Neuron (in vitro differentiated cells): ENCODE data around the gene MAST4.

Experiments
- H2AFZ ChIP-seq: one replicate; pipeline ENCODE4 v1.6.1; 2013; ENCODE audit warnings: low read depth, mild to moderate bottlenecking, inconsistent platforms, low read length, moderate library complexity
- H3K27me3 ChIP-seq: one replicate; pipeline ENCODE4 v1.6.1; 2013; ENCODE audit warnings: low read length; ENCODE audit not compliant: insufficient read depth
- H3K36me3 ChIP-seq: one replicate; pipeline ENCODE4 v1.6.1; 2013; ENCODE audit warnings: low read length; ENCODE audit not compliant: insufficient read depth
- H3K4me1 ChIP-seq: one replicate; pipeline ENCODE4 v1.6.1; 2013; ENCODE audit warnings: low read length; ENCODE audit not compliant: insufficient read depth
- H3K4me3 ChIP-seq: 2 replicates; pipeline ENCODE4 v1.5.1; 2013; ENCODE audit warnings: mild to moderate bottlenecking, low read length, moderate library complexity
- H3K9me3 ChIP-seq: one replicate; pipeline ENCODE4 v1.6.1; 2013; ENCODE audit warnings: low read length

Gene MAST4

DNA sequence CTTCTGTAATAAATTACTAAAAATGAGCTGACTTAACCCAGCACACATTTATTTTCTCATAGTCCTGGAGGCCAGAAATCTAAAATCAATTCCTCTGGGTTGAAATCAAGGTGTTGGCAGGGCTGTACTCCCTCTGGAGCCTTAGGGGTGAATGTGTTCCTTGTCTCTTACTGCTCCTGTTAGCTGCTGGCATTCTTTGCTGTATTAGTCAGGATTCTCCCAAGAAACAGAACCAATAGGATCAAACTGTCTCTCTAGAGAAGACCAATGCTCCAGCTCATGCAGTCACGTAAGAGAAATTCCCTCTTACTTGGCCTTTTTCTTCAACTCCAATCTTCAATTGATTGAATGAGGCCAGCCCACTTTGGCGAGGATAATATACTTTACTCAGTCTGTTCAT, 615.7 kb downstream of the MAST4 start:
- H3K9me3 ChIP-seq: no peaks in the 10 kb centered on the region
- H3K4me1 ChIP-seq: no peaks in the 10 kb centered on the region
- H3K27me3 ChIP-seq: no peaks in the 10 kb centered on the region
- H3K36me3 ChIP-seq: no peaks in the 10 kb centered on the region
- H2AFZ ChIP-seq: no peak overlapping the region
- H3K4me3 ChIP-seq: no peak overlapping the region

DNA sequence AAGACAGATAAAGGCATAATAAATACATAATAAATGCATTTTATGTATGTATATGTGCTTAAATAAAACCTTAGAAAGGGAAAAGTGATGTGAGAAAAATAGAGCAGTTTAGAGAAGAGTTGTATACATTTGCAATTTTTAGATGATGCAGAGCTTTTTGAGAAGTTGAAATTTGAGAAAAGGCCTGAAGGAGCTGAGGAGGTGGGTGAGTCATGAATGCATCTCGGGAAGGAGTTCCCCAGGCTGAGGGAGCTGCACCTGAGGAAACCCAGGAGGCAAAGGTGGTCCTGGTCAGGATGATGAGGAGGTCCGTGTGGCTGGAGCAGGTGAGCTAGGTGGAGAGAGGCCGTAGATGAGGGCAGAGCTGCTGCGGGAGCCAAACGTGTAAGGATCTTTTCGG, 617.8 kb downstream of the MAST4 start:
- no peaks in the 10 kb centered on the region for H3K9me3 ChIP-seq

DNA sequence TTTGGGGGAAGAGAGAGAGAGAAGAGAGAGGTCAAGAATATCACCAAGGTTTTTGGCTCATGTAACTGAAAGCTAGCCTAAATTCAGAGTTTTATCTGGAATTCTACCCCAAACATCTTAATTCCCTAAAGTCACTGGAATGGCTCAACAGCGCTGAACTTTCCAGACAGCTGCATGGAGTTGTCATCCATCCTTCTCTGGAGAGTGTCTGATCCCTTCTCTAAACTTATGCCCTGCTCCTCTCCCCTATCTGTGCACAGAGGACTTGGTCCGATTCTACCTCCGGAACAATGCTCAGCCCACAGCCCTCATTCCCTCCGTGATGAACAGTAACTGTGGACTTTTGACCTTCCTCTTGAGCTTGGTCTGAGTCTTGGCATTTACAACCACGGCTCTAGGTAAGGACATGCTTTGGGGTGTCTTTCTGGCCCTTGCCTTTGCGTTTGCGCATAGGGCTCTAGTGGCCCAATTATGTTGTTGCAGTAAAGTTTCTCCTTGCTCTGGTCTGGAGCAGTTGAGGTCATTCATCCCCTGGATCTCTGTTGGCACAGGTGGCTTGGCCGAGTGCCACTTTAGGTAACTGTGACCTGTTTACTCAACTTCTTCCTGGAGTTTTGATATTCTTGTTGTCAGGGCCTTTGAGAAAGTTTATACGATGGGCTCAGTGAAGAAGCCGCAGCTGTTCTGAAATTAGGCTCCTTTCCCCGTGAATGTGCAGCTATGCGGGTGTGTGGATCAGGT, 618.7 kb downstream of the MAST4 start:
- H3K9me3 ChIP-seq: no peaks in the 10 kb centered on the region
- H3K4me3 ChIP-seq: no peak overlapping the region
- no peaks in the 10 kb centered on the region for H3K4me1 ChIP-seq
- no peaks in the 10 kb centered on the region for H3K36me3 ChIP-seq
- H3K27me3 ChIP-seq: no peaks in the 10 kb centered on the region
- H2AFZ ChIP-seq: no peak overlapping the region

More for the DNA sequence above, 617.8 kb downstream of the MAST4 start:
- H3K4me1 ChIP-seq: no peaks in the 10 kb centered on the region
- no peak overlapping the region for H2AFZ ChIP-seq
- H3K4me3 ChIP-seq: no peak overlapping the region
- H3K27me3 ChIP-seq: no peaks in the 10 kb centered on the region
- H3K36me3 ChIP-seq: no peaks in the 10 kb centered on the region

DNA sequence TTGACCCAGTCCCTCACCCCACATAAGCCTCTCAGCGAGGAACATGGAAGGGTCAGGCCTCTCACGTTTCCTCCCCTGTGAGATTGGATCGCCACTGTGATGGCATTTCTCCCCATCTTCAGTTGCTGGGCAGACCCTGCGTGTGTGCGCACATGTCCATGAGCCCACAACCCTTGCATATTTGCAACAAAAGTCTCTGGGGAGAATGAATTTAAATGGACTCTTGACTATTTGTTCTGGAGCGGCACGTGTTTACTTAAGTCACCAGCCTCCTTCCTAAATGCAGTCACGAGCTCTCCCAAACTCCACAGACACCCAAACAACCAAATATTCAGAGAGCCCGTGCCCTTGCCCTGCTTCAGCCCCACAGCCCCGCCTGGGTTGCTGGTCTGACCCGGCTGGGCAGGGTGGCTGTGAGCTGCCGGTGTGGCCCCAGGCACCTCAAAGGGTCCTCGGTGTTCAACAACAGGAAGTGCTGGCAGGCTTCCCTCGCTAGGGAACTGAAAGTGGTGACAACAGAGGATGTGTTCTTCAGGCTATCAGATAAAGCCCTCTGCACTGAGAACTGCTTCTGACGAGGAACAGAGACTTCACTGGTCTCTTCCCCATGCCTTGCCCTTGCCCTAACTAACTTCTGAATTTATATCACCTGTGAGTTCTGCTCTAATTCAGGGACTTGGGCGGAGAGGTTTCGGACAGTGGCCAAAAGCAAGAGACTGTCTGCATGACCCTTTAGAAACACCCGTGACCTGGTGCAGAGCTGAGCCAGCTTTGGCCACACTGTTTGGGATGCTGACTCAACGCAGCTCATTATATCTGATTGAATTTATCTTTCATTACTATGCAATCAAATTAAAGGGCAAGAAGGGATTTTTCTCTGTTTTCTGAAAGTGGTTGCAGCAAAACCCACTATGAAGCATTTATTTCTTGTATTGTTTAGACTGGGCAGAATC, 619.6 kb downstream of the MAST4 start:
- no peaks in the 10 kb centered on the region for H3K4me1 ChIP-seq
- H3K27me3 ChIP-seq: no peaks in the 10 kb centered on the region
- no peak overlapping the region for H2AFZ ChIP-seq
- no peaks in the 10 kb centered on the region for H3K36me3 ChIP-seq
- no peaks in the 10 kb centered on the region for H3K9me3 ChIP-seq
- no peak overlapping the region for H3K4me3 ChIP-seq

DNA sequence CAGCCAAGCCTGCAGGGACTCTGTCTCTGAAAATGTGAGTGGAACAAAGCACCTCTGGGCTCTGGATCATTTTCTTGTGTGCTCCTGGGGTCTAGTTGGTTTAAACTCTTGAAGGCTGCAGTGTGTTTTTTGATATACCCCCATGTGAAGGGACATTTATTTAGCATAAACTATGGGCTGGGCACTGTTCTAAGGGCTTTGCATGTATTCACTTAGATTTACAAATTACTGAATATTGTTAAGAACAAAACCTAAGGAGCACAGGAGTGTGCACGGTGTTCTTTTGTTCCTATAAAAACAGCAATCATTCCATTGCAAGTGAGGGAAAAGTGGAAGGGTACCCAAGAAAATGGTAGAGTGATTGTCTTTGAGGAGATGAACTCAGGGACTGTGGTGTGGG, 620.4 kb downstream of the MAST4 start:
- H3K4me3 ChIP-seq: no peak overlapping the region

More for the DNA sequence above, 620.4 kb downstream of the MAST4 start:
- no peaks in the 10 kb centered on the region for H3K36me3 ChIP-seq
- H3K9me3 ChIP-seq: no peaks in the 10 kb centered on the region
- H3K27me3 ChIP-seq: no peaks in the 10 kb centered on the region
- no peak overlapping the region for H2AFZ ChIP-seq
- H3K4me1 ChIP-seq: no peaks in the 10 kb centered on the region
